ENCODE measurements around the gene GNAT2. TPM values are rescaled to one million over a fixed set of nuclear protein-coding genes. Genes with fewer than 3 reads are reported as not detected.

GNAT2 gene
- total RNA-seq (2013; cell fraction: nucleolus; rRNA removed), result not detected in 2 replicates
- total RNA-seq (2014; rRNA removed) (0.23 and 0.38 TPM in 2 replicates), total RNA-seq (2014; rRNA removed; fragmentation: Illumina TruSeq; extraction: Trizol) (0.31 and 0.69 TPM in 2 replicates), total RNA-seq (2021) (0.85 and 0.92 TPM in 2 replicates), polyA plus RNA-seq (2011; rRNA removed) (0.30 and 0.54 TPM in 2 replicates), polyA plus RNA-seq (2014; fragmentation: Illumina TruSeq; extraction: Trizol) (0.26 and 0.59 TPM in 2 replicates), polyA plus RNA-seq (2014; fragmentation: Nextera tagmentation; extraction: Ambion mirVana) (under 1 TPM; 0.08 to 0.77 TPM), polyA plus RNA-seq (2014; rRNA removed) (0.28 and 0.36 TPM in 2 replicates), polyA plus RNA-seq (2016; fragmentation: Nextera tagmentation; extraction: Ambion mirVana) (1 to 10 TPM in 1 of 2 experiments, under 1 TPM in 1; 0.46 to 1.3 TPM), polyA minus RNA-seq (2011; rRNA and poly(A)+ RNA removed) (1.1 and 1.8 TPM in 2 replicates), Bru-seq, nascent RNA (percentile 12 among the genes with signal in this experiment), BruChase-seq, experiment 1, labeled RNA remaining after a 6-hour chase (percentile 12 among the genes with signal in this experiment), BruChase-seq, experiment 2, labeled RNA remaining after a 2-hour chase (percentile 8 among the genes with signal in this experiment)
- 0.28 TPM for polyA plus RNA-seq (2011; ENCODE audit: low read depth)
- 0.23 and 0.27 TPM in 2 replicates for polyA plus RNA-seq (2011; cell fraction: cytosol; rRNA removed)
- polyA plus RNA-seq (2011; cell fraction: nucleus; rRNA removed), result 0.13 and 0.15 TPM in 2 replicates
- 0.31 and 0.49 TPM in 2 replicates for polyA plus RNA-seq (2012)
- polyA minus RNA-seq (2011; cell fraction: cytosol; rRNA and poly(A)+ RNA removed), result not detected in 2 replicates
- not detected in 2 replicates for polyA minus RNA-seq (2011; cell fraction: nucleus; rRNA and poly(A)+ RNA removed)
- long read RNA-seq, experiment 1, result 0 reads
- long read RNA-seq, experiment 2, partial matches to known transcripts, result 0 of 8 reads
- long read RNA-seq, experiment 2, other reads (novel, unspliced or antisense), result 8 of 8 reads

DNA sequence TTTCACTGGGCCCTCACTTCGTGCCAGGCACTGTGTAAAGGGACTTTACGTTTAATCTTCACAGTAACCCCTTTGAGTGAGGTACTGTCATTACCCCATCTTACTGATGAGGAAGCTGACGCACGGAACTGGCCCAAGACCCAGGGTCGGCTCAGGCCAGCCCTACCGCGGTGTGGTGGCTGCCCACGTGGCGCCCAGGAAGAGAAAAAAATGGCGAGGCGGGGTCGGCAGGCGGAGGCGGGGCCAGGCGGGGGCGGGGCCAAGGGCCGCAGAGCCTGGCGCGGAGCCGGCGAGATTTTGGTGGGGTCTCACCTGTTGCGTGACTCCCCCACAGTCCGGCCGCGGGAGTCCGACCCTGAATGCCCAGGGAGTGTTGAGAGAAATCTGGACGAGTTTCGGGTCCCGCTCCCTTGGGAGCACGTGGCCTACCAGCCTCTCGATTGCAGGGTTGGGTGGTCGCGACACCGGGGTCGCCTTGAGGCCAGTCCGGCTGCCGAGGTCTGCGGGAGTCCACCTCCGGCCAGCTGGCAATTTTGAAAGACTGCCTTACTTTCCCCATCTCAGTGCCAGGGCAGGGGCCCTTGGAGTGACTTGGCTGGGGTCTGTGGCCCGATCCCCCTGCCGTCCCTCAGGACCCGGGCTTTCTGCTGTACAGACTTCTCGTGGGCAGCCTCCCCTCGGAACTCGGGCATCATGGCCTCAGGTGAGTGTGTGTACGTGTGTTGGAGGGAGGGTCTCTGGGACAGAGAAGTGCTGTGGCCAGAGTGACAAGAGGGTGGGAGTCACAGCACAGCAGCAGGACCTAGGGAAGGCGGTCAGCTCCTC, at the start of gene GNAT2, which contains the start of gene AMPD2:
GNAT2 (minus strand) TSS at position 41 of the 825 bp plus-strand sequence. CDS start 6,746 bp downstream, outside the sequence.
AMPD2 (plus strand) TSS at position 262 of the 825 bp plus-strand sequence. CDS start 1,339 bp downstream, outside the sequence.
- peaks cover 41% of the 10 kb centered on the region for H3K4me1 ChIP-seq (ENCODE audit: control insufficient read depth, insufficient read depth, low read length)
- in situ Hi-C loops (cut with MboI), result loop anchor here (5.0 kb wide), 2 partner anchors 72 to 132 kb away; partner anchors contain the start of gene GNAI3
- peak; percentile 48 for DNase-seq (ENCODE audit: low read depth, low spot score)
- peak within 1 kb of the TSS; percentile 90 for H3K4me2 ChIP-seq (ENCODE audit: control insufficient read depth, insufficient read depth)
- no peaks in the 10 kb centered on the region for H4K20me1 ChIP-seq (ENCODE audit: control insufficient read depth, insufficient read depth)
- peak within 1 kb of the TSS; percentile 85 for H3K4me3 ChIP-seq
- WGBS (ENCODE audit: insufficient coverage, insufficient replicate concordance, low lambda C conversion rate, missing lambda C conversion rate), result under 1% methylated on average over 46 of the region's 47 CpGs
- FAIRE-seq, result no peak
- intact Hi-C loops (cut with micrococcal nuclease; ENCODE audit: unreplicated experiment), result loop anchor here (1.0 to 5.0 kb wide), 2 partner anchors 71 to 127 kb away; partner anchors contain the start of genes CYB561D1 and GNAI3
- ChIA-PET RAD21 (ENCODE audit: unreplicated experiment) (interaction anchor here (0.7 to 2.3 kb wide), 10 partner anchors 11 to 87 kb away, joined by 3 to 11 read pairs (median 4); partner anchors contain the start of gene GNAI3), CTCF (interaction anchor here (0.6 to 2.4 kb wide), 17 partner anchors 10 to 410 kb away, joined by 3 to 16 read pairs (median 5); partner anchors contain the start of genes AHCYL1, GNAI3 and SARS1), SMC1A (ENCODE audit: uncharacterized antibody, unreplicated experiment) (interaction anchor here (0.6 to 2.7 kb wide), 8 partner anchors 10 to 73 kb away, joined by 3 to 18 read pairs (median 3); partner anchors contain the start of gene GNAI3), POLR2A (interaction anchor here (0.7 to 3.4 kb wide), 4 partner anchors 12 to 74 kb away, joined by 3 to 34 read pairs (median 8); partner anchors contain the start of gene GNAI3)
- H3K79me2 ChIP-seq (ENCODE audit: control insufficient read depth, insufficient read depth, low read length), result peaks cover 51% of the 10 kb centered on the region
- ATAC-seq, result peak; percentile 76
- peak within 1 kb of the TSS; percentile 86 for H3K9ac ChIP-seq (ENCODE audit: control insufficient read depth, insufficient read depth, low read length)
- BruUV-seq (replicated peaks), result TSS peak; percentile 77
- peak within 1 kb of the TSS; percentile 72 for H3K27ac ChIP-seq (ENCODE audit: control insufficient read depth, insufficient read depth)
- H3K36me3 ChIP-seq (ENCODE audit: control insufficient read depth in 2 of 2, insufficient read depth in 2 of 2, low read length in 1 of 2), result no peaks in the 10 kb centered on the region
- H3K27me3 ChIP-seq (replicated peaks in 1 of 2; ENCODE audit: control insufficient read depth in 2 of 2, insufficient read depth in 2 of 2, low read length in 1 of 2), result no peaks in the 10 kb centered on the region
- no peaks in the 10 kb centered on the region for H3K9me3 ChIP-seq (replicated peaks; ENCODE audit: control insufficient read depth, insufficient read depth, low read length)
- H2AFZ ChIP-seq (ENCODE audit: control insufficient read depth, low read depth, low read length), result peak within 1 kb of the TSS; percentile 94
- TF ChIP-seq, protein P1, sequence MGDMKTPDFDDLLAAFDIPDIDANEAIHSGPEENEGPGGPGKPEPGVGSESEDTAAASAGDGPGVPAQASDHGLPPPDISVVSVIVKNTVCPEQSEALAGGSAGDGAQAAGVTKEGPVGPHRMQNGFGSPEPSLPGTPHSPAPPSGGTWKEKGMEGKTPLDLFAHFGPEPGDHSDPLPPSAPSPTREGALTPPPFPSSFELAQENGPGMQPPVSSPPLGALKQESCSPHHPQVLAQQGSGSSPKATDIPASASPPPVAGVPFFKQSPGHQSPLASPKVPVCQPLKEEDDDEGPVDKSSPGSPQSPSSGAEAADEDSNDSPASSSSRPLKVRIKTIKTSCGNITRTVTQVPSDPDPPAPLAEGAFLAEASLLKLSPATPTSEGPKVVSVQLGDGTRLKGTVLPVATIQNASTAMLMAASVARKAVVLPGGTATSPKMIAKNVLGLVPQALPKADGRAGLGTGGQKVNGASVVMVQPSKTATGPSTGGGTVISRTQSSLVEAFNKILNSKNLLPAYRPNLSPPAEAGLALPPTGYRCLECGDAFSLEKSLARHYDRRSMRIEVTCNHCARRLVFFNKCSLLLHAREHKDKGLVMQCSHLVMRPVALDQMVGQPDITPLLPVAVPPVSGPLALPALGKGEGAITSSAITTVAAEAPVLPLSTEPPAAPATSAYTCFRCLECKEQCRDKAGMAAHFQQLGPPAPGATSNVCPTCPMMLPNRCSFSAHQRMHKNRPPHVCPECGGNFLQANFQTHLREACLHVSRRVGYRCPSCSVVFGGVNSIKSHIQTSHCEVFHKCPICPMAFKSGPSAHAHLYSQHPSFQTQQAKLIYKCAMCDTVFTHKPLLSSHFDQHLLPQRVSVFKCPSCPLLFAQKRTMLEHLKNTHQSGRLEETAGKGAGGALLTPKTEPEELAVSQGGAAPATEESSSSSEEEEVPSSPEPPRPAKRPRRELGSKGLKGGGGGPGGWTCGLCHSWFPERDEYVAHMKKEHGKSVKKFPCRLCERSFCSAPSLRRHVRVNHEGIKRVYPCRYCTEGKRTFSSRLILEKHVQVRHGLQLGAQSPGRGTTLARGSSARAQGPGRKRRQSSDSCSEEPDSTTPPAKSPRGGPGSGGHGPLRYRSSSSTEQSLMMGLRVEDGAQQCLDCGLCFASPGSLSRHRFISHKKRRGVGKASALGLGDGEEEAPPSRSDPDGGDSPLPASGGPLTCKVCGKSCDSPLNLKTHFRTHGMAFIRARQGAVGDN (IDR thresholded peaks at IDR 0.05), result peak; percentile 69
- TF ChIP-seq, protein P2, sequence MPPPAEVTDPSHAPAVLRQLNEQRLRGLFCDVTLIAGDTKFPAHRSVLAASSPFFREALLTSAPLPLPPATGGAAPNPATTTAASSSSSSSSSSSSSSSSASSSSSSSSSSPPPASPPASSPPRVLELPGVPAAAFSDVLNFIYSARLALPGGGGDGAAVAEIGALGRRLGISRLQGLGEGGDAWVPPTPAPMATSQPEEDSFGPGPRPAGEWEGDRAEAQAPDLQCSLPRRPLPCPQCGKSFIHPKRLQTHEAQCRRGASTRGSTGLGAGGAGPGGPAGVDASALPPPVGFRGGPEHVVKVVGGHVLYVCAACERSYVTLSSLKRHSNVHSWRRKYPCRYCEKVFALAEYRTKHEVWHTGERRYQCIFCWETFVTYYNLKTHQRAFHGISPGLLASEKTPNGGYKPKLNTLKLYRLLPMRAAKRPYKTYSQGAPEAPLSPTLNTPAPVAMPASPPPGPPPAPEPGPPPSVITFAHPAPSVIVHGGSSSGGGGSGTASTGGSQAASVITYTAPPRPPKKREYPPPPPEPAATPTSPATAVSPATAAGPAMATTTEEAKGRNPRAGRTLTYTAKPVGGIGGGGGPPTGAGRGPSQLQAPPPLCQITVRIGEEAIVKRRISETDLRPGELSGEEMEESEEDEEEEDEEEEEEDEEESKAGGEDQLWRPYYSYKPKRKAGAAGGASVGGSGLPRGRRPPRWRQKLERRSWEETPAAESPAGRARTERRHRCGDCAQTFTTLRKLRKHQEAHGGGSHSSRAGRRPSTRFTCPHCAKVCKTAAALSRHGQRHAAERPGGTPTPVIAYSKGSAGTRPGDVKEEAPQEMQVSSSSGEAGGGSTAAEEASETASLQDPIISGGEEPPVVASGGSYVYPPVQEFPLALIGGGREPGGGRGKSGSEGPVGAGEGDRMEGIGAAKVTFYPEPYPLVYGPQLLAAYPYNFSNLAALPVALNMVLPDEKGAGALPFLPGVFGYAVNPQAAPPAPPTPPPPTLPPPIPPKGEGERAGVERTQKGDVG (CRISPR knock-in tag; IDR thresholded peaks at IDR 0.05), result no peak
- TF ChIP-seq PML (IDR thresholded peaks at IDR 0.05; ENCODE audit: low read length) (peak; percentile 80; the same call in 1 of the 2 replicates), SUPT20H (IDR thresholded peaks at IDR 0.05; ENCODE audit: borderline replicate concordance, control insufficient read depth, low read depth, low read length) (no peak), NBN (IDR thresholded peaks at IDR 0.05) (peak; percentile 86), FOXK2 (IDR thresholded peaks at IDR 0.05) (no peak), RCOR1 (conservative IDR thresholded peaks at IDR 0.05; ENCODE audit: low read depth, low read length) (no peak)
- TF ChIP-seq, protein P3, sequence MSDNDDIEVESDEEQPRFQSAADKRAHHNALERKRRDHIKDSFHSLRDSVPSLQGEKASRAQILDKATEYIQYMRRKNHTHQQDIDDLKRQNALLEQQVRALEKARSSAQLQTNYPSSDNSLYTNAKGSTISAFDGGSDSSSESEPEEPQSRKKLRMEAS (IDR thresholded peaks at IDR 0.05; ENCODE audit: low read depth, low read length), result peak; percentile 97

Data from GM12878 (cell line).